GM12873 (cell line): ENCODE measurements around the gene RCOR1.

ENCODE experiments used
- CTCF ChIP-seq: IDR thresholded peaks from 2 replicates; pipeline ENCODE4 v1.5.1; 2012; ENCODE audit warnings: low read depth, mild to moderate bottlenecking, moderate library complexity, low read length, control low read depth; ENCODE audit not compliant: insufficient read depth; ENCODE audit errors: missing control alignments

RCOR1 gene

DNA sequence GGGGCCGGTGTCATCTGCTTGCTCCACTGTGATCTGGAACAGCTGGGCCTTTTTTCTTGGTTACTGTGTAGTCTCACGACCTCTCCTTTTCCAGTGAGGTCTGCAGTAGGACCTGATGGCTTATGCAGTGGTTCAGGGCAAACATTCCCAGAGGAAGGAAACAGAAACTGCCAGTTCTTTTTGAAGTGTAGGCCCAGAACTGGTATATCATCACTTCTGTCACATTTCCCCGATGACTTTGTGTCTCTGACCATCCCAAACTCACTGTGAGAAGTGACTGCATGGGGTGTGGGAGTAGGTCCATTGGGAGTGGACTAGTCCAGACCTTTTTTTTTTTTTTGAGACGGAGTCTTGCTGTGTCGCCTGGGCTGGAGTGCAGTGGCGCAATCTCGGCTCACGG lies 38.4 kb downstream of the RCOR1 start:
- TF ChIP-seq CTCF: no peak

DNA sequence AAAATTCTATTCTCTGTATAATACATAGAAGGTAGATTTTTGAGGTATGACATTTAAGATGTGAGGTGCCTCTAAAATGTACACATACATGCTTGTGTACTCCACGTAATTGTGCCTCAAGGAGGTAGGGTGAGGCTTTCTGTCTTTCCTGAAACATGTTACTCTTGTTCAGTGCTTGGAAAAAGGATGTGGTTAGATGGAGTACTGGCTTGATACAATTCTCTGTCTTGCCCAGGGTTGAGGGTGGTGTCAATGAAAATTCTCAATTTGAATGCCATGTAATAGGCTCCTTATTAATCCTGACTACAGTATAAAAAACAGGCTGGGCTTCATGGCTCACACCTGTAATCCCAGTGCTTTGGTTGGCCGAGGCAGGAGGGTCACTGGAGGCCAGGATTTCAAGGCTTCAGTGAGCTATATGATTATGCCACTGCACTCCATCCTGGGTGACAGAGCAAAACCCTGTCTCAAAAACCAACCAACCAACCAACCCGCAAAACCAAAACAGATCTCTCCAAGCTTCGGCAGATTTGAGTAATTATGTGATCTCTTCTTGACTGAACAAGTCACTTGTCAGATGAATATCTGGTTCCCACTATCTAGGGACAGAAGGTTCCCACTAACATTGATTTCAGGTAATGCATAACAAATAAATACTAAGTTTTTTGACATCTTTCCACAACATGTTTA lies 41.6 kb downstream of the RCOR1 start:
- no peak for TF ChIP-seq CTCF

GRCh38 chr14:102644523-102644922 lies 52.1 kb downstream of the RCOR1 start:
- no peak for TF ChIP-seq CTCF

GRCh38 chr14:102645746-102646440 lies 53.4 kb downstream of the RCOR1 start:
- TF ChIP-seq CTCF: no peak

DNA sequence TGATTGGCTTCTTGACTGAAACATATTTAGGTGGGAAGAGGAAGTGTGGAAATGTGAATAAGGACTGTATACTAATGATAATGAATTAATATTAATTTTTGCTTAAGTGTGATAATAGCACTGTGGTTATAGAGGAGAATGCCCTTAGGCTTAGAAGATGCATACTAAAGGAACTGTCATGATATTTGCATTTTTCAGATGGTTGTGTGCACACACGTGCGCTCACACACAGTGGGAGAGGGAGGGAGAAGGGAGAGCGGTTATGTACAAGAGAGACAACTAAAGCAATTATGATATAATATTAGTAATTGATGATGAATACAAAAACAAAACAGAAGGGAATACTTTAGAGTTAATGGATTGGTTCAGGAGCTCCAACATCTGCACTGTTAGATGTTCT lies 54.2 kb downstream of the RCOR1 start:
- no peak for TF ChIP-seq CTCF

DNA sequence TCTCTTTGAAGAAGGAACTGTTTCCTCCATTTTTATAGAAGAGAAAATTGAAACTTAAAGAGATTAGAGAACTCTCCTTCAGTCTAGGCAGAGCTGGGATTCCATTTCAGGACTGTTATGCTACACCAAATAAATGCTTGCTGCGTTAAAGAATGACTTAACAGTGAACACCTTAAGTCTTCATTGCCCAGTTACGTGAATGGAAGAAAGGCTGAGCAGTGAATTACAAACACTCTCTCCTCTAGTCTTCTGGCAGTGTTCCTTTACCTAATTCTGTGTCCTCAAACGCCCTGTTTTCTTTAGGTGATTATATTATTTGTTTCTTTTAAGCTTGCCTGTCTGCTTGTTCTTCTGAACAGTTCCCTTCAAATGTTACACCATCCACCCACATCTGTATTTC lies 59.7 kb downstream of the RCOR1 start:
- TF ChIP-seq CTCF: no peak

DNA sequence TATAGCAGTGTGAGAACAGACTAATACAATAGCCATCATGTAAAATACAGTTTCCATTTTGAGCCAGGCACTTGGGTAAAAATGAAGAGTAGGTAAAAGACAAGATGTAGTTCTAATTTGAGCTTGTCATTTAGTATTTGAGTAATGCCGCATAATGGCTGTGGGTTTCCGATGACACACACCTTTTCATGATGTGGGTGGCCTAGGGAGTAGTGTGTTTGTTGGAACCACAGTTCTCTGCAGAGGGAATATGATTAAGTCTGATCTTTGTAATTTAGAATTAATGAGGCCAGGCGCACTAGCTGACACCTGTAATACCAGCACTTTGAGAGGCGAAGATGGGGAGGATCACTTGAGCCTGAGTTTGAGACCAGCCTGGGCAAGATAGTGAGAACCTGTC lies 61.8 kb downstream of the RCOR1 start:
- TF ChIP-seq CTCF: no peak
